Prostate gland (tissue), 2 donors: Measurements from ENCODE around the gene ANKS1B.

ENCODE experiments used
- POLR2A ChIP-seq: fragments of 450-650 bp; IDR thresholded peaks from one replicate; pipeline ENCODE4 v1.6.1; 2016; ENCODE audit warnings: antibody characterized with exemption, mild to moderate bottlenecking
- TF ChIP-seq, protein P1 (sequence below), 4 experiments: fragments of 200-600 bp in 2 of 4; fragments of 450-650 bp in 2 of 4; sonication (generic) in 2 of 4; IDR thresholded peaks; 1 replicate in 3 of 4; 2 replicates in 1 of 4; pipeline ENCODE4 v1.5.1; 2016 to 2019; ENCODE audit warnings: antibody characterized with exemption in 4 of 4, mild to moderate bottlenecking in 2 of 4, moderate library complexity in 2 of 4

DNA sequence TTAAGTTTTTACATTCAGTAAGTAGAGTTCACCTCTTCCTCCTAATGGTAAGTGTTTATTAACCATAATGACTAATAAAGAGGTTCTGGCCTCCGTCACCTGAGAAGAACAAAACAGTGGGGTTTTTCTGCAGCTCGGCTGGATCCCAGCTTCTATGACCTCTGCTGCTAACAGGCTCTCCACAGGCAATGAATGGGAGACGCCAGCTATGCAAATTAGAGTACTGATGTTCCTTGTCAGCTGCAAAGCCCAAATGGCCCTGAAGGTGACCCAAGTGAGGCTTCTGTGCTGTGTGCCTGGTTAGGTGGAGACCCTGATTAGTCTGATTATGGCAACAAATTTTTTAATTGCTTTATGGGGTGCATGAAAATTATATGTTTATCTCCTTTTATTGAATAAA is 1121.6 kb downstream of the ANKS1B start:
- TF ChIP-seq, protein P1, sequence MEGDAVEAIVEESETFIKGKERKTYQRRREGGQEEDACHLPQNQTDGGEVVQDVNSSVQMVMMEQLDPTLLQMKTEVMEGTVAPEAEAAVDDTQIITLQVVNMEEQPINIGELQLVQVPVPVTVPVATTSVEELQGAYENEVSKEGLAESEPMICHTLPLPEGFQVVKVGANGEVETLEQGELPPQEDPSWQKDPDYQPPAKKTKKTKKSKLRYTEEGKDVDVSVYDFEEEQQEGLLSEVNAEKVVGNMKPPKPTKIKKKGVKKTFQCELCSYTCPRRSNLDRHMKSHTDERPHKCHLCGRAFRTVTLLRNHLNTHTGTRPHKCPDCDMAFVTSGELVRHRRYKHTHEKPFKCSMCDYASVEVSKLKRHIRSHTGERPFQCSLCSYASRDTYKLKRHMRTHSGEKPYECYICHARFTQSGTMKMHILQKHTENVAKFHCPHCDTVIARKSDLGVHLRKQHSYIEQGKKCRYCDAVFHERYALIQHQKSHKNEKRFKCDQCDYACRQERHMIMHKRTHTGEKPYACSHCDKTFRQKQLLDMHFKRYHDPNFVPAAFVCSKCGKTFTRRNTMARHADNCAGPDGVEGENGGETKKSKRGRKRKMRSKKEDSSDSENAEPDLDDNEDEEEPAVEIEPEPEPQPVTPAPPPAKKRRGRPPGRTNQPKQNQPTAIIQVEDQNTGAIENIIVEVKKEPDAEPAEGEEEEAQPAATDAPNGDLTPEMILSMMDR (IDR thresholded peaks at IDR 0.05) = no peak
- TF ChIP-seq POLR2A = no peak
